GM19372 (cell line): Measurements from ENCODE around the gene GPX4.

Source experiments
- ATAC-seq: cut with Tn5 transposase; IDR thresholded peaks from one replicate; pipeline ENCODE4 v1.9.1; 2021; ENCODE audit warnings: mild to moderate bottlenecking, low read depth, moderate library complexity; ENCODE audit not compliant: unreplicated experiment

Gene GPX4, protein sequence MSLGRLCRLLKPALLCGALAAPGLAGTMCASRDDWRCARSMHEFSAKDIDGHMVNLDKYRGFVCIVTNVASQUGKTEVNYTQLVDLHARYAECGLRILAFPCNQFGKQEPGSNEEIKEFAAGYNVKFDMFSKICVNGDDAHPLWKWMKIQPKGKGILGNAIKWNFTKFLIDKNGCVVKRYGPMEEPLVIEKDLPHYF

DNA sequence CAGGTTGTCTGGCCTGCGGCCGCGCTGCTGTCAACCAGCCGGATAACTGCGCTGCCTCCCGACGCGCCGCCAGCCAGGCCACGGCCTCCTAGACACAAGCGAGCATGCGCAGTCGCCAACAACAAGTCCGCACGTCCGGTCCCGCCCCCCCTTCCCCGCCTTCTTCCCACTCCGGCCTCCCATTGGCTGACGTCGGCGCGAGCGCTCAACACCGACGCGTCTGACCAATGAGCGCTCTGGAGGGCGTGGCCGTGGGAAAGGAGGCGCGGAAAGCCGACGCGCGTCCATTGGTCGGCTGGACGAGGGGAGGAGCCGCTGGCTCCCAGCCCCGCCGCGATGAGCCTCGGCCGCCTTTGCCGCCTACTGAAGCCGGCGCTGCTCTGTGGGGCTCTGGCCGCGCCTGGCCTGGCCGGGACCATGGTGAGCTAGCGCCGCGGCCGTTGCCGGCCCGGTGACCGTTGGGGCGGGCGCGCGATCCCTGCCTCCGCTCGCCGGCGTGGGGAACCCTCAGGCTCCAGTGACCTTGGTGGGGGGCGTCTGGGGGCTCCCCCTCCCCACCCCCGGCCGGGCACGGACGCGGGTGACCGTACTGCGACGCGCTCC lies at the start of gene GPX4:
Gene GPX4 (plus strand): TSS at position 287 of the 603 bp plus-strand sequence. CDS start 50 bp downstream, at position 337.
- ATAC-seq: peak; percentile 80

DNA sequence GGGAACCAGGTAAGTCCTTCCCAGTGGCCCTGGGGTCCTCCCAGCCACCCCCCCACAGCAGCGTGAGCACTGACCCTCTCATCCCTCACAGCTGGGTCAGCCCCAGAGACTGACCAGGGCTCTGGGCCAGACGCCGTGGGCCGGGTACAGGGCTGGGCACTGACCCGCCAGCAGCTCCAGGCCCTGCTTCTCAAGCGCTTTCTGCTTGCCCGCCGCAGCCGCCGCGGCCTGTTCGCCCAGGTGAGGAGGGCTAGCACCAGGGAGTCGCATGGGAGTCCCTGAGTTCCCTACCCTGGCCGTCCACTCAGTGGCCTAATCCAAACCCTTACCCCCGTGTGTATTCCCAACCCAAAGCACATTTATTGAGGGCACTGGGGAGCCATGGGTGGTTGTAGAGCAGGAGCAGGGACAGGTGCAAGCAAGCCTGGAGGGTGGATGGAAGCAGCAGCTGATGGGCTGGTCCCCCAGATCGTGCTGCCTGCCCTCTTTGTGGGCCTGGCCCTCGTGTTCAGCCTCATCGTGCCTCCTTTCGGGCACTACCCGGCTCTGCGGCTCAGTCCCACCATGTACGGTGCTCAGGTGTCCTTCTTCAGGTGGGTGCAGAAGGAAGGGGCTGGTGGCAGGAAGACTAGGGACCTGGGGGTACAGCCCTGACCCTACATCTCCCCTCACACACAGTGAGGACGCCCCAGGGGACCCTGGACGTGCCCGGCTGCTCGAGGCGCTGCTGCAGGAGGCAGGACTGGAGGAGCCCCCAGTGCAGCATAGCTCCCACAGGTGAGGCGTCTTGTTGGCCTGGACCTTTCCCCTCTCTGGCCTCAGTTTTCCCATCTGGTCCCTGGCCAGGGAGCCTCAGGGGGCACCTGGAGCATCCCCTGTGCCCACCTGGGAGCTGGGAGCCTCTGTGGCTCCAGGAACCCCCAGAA lies 49.4 kb upstream of the GPX4 start:
- ATAC-seq: no peak

DNA sequence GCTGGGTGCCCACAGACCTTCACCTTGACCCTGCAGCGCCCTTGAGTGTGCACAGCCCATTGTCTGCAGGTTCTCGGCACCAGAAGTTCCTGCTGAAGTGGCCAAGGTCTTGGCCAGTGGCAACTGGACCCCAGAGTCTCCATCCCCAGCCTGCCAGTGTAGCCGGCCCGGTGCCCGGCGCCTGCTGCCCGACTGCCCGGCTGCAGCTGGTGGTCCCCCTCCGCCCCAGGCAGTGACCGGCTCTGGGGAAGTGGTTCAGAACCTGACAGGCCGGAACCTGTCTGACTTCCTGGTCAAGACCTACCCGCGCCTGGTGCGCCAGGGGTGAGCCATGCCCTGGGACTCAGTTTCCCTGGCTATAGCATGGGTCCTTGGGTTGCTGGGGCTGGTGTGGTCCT lies 48.8 kb upstream of the GPX4 start:
- ATAC-seq: no peak

DNA sequence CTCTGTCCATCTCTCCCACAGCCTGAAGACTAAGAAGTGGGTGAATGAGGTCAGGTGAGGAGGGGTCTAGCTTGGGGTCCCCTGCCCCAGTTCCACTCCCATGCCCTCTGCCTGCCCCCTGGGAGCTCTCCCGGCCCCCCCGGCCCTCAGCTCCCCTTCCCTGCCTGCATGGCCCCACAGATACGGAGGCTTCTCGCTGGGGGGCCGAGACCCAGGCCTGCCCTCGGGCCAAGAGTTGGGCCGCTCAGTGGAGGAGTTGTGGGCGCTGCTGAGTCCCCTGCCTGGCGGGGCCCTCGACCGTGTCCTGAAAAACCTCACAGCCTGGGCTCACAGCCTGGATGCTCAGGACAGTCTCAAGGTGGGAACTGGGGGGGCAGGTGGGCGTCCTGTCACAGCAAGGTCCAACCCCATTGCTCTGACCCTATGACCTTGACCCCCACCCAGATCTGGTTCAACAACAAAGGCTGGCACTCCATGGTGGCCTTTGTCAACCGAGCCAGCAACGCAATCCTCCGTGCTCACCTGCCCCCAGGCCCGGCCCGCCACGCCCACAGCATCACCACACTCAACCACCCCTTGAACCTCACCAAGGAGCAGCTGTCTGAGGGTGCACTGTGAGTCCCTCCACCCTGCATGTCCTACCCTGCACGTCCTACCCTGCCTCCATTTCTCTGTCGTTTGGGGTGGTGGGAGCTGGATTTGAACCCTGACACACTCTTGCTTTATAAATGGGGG lies 47.7 kb upstream of the GPX4 start:
- no peak for ATAC-seq

DNA sequence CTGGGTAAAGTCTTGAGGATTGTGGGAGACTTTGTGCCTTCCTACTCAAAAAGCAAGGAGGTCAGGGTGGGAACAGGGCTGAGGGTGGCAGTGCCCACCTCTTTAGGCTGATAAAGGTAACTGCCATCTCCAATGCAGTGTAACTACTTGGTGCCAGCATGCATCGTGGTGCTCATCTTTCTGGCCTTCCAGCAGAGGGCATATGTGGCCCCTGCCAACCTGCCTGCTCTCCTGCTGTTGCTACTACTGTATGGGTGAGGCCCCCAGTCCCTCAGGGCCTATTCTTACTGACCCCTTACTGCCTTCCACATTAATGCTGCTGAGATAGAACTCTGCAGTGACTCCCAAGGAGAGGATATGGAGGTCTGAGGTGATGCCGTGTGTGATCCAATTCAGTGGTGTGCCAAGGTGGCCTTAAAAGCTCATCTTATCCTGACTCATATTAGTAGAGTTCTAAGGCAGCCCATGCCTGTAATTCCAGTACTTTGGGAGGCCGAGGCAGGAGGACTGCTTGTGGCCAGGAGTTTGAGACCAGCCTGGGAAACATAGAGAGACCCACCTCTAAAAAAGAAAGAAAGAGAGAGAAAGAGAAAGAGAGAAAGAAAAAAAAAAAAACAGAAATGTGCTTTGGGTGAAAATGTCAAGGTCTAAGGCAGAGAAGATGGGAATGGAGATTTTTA lies 46.5 kb upstream of the GPX4 start:
- no peak for ATAC-seq

DNA sequence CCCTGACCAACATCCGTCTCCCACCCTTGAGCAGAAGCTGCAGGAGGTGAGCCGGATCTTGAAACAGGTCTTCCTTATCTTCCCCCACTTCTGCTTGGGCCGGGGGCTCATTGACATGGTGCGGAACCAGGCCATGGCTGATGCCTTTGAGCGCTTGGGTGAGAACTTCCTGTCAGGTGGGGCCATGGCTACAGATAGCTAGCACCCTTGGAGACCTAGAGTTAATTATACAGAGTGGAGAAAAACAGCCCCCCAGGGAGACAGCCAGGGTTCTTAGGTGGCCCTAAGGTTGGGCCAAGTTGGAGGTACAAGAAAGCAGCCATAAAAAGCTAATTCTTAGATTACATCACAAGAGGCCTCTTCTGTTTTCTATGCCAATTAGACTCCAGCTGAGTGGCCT lies 45.7 kb upstream of the GPX4 start:
- no peak for ATAC-seq

DNA sequence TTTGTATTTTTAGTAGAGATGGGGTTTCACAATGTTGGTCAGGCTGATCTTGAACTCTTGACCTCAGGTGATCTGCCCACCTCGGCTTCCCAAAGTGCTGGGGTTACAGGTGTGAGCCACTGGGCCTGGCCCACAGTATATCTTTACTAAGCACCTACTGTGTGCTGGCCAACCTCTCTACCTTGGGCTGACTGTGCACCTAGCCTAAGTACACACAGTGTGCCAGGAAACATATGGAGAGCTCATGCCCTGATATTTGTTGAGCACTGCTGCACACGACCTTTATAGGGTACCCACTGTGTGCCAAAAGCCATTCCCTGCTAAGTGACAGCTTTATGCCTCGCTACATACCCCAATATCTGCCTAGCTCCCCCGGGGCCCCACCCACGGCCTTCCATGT lies 43.1 kb upstream of the GPX4 start:
- ATAC-seq: no peak

DNA sequence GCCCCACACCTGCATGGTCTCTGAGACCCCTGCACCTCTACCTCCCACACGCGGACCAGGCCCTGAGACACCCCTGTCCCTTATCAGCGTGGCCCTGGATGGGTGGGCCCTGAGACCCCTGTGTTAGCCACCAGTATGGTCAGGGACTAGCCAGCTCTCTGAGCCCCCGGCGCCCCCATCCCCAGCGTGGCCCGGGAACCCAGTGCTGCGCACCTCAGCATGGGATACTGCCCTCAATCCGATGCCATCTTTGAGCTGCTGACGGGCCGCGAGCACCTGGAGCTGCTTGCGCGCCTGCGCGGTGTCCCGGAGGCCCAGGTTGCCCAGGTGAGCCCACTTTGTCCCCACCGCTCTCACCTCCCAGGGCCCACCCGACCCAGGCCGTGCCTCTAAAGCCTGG lies 41.8 kb upstream of the GPX4 start:
- no peak for ATAC-seq

DNA sequence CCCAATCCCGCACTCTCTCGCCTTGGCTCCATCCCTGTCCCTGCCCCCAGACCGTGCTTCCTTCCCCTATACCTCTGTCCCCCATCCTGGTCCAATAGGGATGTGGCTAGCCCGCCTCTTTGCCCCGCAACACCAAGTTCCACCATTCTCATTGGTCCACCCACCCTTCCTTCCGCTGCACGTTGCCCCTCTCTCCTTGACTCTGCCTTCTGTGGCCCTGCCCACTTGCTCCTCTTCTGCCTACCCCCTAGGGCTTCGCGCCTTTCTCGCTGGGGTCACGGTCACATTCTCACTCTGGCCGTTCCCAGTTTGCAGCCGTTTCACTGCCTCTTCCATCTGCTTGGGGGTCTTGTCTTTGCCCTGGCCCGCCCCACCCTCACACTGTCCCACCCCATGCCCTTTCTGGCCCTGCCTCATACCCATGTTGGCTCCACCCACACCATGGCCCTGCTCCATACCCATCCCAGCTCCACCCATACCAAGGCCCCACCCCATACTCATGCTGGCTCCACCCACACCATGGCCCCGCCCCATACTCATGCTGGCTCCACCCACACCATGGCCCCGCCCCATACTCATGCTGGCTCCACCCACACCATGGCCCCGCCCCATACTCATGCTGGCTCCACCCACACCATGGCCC lies 41.3 kb upstream of the GPX4 start:
- no peak for ATAC-seq

DNA sequence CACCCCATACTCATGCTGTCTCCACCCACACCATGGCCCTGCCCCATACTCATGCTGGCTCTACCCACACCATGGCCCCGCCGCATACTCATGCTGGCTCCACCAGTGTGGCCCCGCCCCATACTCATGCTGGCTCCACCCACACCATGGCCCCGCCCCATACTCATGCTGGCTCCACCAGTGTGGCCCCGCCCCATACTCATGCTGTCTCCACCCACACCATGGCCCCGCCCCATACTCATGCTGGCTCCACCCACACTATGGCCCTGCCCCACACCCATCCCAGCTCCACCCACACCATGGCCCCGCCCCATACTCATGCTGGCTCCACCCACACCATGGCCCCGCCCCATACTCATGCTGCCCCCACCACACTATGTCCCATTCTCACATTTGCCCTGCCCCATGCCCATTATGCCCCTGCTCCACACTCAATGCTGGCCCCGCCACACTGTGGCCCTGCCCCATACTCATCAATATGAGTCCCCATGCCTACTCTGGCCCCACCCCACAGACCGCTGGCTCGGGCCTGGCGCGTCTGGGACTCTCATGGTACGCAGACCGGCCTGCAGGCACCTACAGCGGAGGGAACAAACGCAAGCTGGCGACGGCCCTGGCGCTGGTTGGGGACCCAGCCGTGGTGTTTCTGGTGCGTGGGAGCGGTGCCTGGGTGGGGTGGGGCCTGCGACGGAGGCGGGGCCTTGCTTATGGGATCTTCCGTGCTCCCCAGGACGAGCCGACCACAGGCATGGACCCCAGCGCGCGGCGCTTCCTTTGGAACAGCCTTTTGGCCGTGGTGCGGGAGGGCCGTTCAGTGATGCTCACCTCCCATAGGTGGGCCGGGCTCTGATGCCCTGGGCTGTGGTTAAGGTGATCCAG lies 40.5 kb upstream of the GPX4 start:
- ATAC-seq: no peak

DNA sequence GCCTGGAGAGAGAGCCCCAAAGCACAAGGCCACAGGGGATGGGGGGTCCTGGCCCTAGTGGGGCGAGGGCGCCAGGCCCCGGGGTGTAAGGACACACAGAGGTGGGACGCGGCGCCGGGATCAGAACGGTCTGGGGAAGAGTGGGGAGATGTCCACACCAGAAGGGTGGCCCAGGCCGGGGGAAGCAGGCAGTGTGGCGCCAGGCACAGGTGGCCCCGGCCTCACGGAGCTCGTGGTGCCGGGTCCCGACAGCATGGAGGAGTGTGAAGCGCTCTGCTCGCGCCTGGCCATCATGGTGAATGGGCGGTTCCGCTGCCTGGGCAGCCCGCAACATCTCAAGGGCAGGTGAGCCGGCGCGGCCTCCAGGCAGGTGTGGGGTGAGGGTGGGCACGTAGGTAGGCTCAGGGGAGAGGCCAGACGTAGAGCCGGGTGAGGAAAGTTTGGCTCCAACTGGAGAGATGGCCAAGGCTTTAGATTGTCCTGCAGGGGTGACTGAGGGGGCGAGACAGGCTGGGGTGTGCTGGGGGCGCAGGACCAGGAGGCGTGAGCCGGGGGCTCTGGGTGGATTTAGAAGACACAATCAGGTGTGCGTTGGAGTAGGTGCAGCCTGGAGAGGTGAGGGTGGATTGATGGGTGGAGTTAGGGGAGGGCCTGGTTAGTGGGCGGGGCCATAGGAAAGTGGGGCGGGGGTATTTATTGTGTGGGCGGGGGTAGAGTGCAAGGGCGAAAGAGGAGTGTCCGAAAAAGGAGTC lies 39.7 kb upstream of the GPX4 start:
- no peak for ATAC-seq

DNA sequence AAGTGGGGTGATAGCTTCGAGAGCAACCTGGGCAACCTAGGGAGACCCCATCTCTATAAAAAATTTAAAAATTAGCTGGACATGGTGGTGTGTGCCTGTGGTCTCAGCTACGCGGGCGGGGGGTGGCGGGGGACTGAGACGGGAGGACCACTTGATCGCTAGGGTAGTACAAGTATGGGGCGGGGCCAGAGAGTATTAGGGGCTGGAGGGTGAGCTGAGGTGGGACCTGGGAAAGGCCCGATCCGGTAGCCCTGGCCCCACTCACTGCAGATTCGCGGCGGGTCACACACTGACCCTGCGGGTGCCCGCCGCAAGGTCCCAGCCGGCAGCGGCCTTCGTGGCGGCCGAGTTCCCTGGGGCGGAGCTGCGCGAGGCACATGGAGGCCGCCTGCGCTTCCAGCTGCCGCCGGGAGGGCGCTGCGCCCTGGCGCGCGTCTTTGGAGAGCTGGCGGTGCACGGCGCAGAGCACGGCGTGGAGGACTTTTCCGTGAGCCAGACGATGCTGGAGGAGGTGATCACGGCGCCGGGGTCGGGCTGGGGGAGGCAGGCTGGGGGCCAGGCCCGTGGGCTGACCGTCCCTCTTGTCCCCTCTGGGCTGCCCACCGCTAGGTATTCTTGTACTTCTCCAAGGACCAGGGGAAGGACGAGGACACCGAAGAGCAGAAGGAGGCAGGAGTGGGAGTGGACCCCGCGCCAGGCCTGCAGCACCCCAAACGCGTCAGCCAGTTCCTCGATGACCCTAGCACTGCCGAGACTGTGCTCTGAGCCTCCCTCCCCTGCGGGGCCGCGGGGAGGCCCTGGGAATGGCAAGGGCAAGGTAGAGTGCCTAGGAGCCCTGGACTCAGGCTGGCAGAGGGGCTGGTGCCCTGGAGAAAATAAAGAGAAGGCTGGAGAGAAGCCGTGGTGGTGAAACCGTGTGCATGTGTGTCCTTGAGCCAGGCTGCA lies 38.9 kb upstream of the GPX4 start:
- ATAC-seq: no peak

DNA sequence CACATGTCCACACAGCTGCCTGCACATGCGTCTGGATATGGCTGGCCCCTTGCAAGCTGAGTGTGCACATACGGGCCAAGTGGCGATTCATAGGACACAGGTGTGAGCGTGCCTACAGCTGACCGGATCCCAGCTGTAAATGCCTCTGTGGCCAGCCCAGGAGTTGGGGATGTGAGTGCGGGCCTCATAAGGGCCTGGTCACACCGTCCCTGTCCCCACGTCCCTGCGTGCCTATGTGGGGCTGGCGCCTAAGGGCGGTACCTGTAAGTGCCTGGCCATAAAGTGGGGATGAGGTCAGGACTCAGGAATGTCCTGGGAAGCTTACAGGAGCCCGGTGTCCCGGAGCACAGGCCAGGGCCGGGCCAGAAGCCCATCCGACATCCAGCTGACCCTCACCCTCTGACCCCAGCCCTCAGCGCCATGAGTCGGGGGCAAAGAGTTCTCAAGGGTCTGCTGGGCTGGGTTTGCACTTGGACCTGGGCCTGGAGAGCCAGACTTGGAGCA lies 38.1 kb upstream of the GPX4 start:
- ATAC-seq: no peak

DNA sequence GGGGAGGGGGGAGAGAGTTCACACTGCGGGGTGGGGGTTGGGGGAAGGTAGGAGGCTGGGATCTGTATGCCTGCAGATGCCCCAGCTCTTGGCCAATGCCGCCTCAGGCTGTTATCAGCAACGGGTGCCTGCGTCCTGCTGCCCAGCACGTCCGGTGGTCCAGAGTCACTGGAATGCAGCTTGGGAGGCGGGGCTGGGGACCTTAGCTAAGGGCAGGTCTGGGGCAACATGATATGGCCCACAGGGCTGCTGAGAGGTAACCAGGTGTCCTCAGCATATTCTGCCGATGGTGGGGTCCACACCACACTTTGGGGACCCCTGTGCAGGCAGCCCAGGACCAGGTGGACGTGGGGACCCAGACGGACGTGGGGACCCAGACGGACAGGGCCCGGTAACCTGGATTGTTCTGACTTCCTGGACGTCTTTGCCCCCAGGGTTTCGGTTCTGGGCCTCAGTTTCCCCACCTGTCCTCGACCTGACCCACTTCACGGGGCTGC lies 37.5 kb upstream of the GPX4 start:
- no peak for ATAC-seq

DNA sequence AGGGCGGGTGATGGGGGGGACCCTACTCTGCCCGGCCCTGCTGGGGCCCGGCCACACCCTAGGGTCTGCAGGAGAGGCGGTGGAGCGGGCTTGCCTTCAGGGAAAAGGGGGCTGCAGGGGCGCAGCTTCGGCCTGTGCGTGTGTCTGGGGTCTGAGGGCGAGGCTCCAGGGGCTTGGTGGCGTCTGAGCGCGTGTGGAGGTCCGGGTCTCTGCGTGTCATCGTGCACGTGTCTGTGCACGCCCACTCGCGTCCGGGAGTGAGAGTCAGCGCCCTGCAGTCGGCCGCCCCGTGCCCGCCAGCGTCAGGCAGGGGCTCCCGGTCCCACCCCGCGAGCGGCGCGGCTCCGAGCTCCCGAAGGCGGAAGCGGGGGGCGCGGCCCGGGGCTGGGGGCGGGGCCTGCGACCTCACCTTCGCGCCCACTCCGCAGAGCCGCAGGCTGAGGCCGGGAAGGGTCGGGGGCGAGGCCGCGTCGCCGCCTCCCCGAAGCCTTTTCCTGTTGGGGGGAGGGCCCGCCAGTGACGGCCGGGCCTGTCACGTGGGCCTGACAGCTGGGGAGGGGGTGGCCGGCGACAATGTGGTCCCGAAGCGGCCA lies 37.0 kb upstream of the GPX4 start, which contains the start of gene ARHGAP45:
Gene ARHGAP45 (plus strand): TSS at position 420 of the 593 bp plus-strand sequence. CDS start 239 bp downstream, outside the sequence.
- ATAC-seq: peak; percentile 44

DNA sequence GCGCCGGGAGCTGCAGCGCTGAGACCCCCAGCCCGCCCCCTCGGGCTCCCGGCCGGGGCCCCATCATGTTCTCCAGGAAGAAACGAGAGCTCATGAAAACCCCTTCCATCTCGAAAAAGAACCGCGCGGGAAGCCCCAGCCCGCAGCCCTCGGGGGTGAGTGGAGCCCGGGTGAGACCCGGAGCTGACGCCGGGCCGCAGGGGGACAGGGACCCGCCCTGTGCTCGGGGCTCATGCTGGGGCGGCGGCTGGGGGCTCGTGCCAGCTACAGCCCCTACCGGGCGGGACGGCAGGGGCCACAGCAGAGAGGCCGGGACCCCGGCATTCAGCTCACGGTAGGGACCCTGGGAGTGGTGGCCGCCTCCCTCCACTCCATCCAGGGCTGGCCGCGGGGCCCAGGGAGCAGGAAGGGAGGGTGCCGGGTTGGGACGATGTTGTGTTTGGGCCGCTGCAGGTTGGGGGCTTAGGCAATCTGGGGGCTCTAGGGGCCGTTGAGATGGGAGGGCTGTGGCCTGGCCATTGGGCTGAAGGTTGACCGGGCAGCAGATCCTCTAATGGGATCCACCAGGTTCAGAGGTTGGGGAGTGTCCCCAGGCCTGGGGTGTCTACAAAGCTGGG lies 36.3 kb upstream of the GPX4 start:
- peak; percentile 15 for ATAC-seq
